Kidney (tissue), 14 donors: ENCODE data around the gene KHNYN. TPM values are rescaled to one million over a fixed set of nuclear protein-coding genes. Genes with fewer than 3 reads are reported as not detected.

Experiments
- DNase-seq, 5 donors: peaks; one replicate each; pipeline ENCODE4 v3.0.0-alpha.2; 2013 to 2020
- FAIRE-seq: peaks from 2 replicates; lab custom pipeline; 2012; peaks lifted over from hg19 to GRCh38; lab: Jason Lieb, UNC
- H3K27ac ChIP-seq, 2 donors: one replicate each; pipeline ENCODE4 v1.7.0; 2013; ENCODE audit warnings: low read depth in 2 of 2, low read length in 2 of 2, inconsistent platforms in 1 of 2
- H3K27me3 ChIP-seq: one replicate; pipeline ENCODE4 v1.7.1; 2013; ENCODE audit warnings: low read length, inconsistent platforms; ENCODE audit not compliant: control insufficient read depth, insufficient read depth
- H3K36me3 ChIP-seq, 3 donors: one replicate each; pipeline versions ENCODE4 v1.7.0 to v1.7.1; 2013; ENCODE audit warnings: low read length in 3 of 3, control low read depth in 1 of 3, inconsistent platforms in 1 of 3; ENCODE audit not compliant: insufficient read depth in 3 of 3, control insufficient read depth in 2 of 3
- H3K4me1 ChIP-seq, 3 donors: one replicate each; pipeline versions ENCODE4 v1.7.0 to v1.7.1; 2013; ENCODE audit warnings: low read length in 3 of 3, inconsistent platforms in 1 of 3, low read depth in 1 of 3; ENCODE audit not compliant: control insufficient read depth in 2 of 3, insufficient read depth in 2 of 3
- H3K4me3 ChIP-seq, 3 donors: one replicate each; pipeline versions ENCODE4 v1.7.0 to v1.8.1; 2013; ENCODE audit warnings: low read length in 3 of 3, control low read depth in 1 of 3, inconsistent platforms in 1 of 3
- H3K9ac ChIP-seq, 3 donors: one replicate each; pipeline versions ENCODE4 v1.7.0 to v1.7.1; 2013; ENCODE audit warnings: low read length in 3 of 3, control low read depth in 1 of 3, inconsistent platforms in 1 of 3
- H3K9me3 ChIP-seq, 3 donors: one replicate each; pipeline versions ENCODE4 v1.7.0 to v1.7.1; 2013; ENCODE audit warnings: low read length in 3 of 3, control low read depth in 1 of 3, inconsistent platforms in 1 of 3; ENCODE audit not compliant: control insufficient read depth in 2 of 3, insufficient read depth in 1 of 3
- intact Hi-C: fragments of 100-400 bp; cut with DNase I; formaldehyde crosslinking; loops from one replicate; pipeline ENCODE4 v1.11.1; 2022
- polyA plus RNA-seq: library from polyadenylated mRNA; stranded (reverse); fragments of 350-450 nt; fragmentation: Illumina TruSeq; extraction: RNeasy Lipid Tissue Mini Kit (QIAGEN cat#74804); gene quantifications from one replicate; pipeline ENCODE4 v1.2.3, GENCODE V29; 2014; ENCODE audit warnings: low read depth, low replicate concordance; ENCODE audit not compliant: insufficient read depth
- total RNA-seq: library from RNA; stranded (reverse); fragmentation: NEBNext Ultra II Directional; extraction: Animal tissue kit (Norgen Biotek cat#: 25700); gene quantifications from one replicate; pipeline ENCODE4 v1.2.1, GENCODE V29; 2021
- TF ChIP-seq, protein P1 (sequence below): IDR thresholded peaks from 3 replicates; pipeline ENCODE4 v1.5.1; 2012; ENCODE audit warnings: mild to moderate bottlenecking, moderate library complexity, borderline replicate concordance; ENCODE audit not compliant: insufficient read depth; ENCODE audit errors: extremely low read depth
- donor health status: control.
- donor health status: control.
- donor health status: control.
- donor health status: control.
- donor health status: control.
- donor health status: DM: yes; HTN: yes; CAD: no.
- donor health status: Normal renal cell carcinoma (clear cell type).

KHNYN gene
- total and polyA plus RNA-seq, 2 donors from 2014 or later, result 9.7 to 53.9 TPM

DNA sequence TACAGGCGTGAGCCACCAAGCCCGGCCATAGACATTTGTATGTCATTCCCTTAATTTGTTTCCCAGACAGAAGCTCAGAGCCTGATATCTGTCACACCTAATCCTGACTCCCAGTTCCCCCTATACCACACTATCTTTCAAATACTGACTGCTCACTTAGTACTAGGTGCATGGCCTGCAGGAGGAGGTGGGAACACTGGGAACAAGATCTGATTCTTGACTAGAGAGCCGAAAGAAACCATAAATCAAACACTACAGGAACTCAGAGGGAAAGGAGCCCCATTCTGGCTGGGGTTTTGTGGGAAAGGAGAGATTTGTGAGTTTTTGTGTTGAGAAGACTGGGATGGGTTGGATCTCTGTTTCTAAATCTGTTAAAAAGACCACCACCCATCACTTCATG, 4.9 kb downstream of the KHNYN start:
- H3K36me3 ChIP-seq, result peaks cover 10 to 42% (median 38%) of the 10 kb centered on the region in 3 donors
- H3K9ac ChIP-seq, result no peak overlapping the region
- DNase-seq (no peak), FAIRE-seq (no peak)
- intact Hi-C loops, result loop anchor here (5.0 kb wide), 1 partner anchor 97 kb away; the partner anchor contains the start of genes ADCY4 and RIPK3
- H3K9me3 ChIP-seq, result no peaks in the 10 kb centered on the region
- no peaks in the 10 kb centered on the region for H3K27me3 ChIP-seq
- TF ChIP-seq, protein P1, sequence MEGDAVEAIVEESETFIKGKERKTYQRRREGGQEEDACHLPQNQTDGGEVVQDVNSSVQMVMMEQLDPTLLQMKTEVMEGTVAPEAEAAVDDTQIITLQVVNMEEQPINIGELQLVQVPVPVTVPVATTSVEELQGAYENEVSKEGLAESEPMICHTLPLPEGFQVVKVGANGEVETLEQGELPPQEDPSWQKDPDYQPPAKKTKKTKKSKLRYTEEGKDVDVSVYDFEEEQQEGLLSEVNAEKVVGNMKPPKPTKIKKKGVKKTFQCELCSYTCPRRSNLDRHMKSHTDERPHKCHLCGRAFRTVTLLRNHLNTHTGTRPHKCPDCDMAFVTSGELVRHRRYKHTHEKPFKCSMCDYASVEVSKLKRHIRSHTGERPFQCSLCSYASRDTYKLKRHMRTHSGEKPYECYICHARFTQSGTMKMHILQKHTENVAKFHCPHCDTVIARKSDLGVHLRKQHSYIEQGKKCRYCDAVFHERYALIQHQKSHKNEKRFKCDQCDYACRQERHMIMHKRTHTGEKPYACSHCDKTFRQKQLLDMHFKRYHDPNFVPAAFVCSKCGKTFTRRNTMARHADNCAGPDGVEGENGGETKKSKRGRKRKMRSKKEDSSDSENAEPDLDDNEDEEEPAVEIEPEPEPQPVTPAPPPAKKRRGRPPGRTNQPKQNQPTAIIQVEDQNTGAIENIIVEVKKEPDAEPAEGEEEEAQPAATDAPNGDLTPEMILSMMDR, result no peak
- H3K4me3 ChIP-seq, result no peak overlapping the region
- H3K27ac ChIP-seq, result no peak overlapping the region
- peaks cover 0 to 22% (median 9%) of the 10 kb centered on the region in 3 donors for H3K4me1 ChIP-seq

GRCh38 chr14:24435192-24435810, 5.5 kb downstream of the KHNYN start:
- intact Hi-C loops, result loop anchor here (5.0 kb wide), 1 partner anchor 98 kb away; the partner anchor contains the start of genes ADCY4 and RIPK3
- no peak overlapping the region for H3K27ac ChIP-seq
- FAIRE-seq, result no peak

DNA sequence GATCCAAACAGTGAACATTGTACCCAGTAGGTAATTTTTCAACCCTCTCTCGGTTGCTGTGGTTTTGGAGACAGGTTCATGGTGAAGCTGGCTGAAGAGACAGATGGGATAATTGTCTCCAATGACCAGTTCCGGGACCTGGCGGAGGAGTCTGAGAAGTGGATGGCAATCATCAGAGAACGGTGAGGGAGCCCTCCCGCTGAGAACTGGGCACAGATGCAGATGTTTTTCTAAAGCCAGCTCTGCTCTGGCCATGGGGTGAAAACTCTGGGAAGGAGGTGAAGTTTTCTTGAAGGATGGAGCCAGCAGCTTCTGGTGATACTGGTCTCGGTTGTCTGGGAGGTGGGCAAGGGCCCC, 6.2 kb downstream of the KHNYN start:
- H3K9ac ChIP-seq, result no peak overlapping the region
- no peak for FAIRE-seq

More at GRCh38 chr14:24435192-24435810, 5.5 kb downstream of the KHNYN start:
- no peaks in the 10 kb centered on the region for H3K9me3 ChIP-seq
- H3K4me1 ChIP-seq, result peaks cover 0 to 22% (median 9%) of the 10 kb centered on the region in 3 donors
- H3K4me3 ChIP-seq, result no peak overlapping the region
- TF ChIP-seq, protein P1, result no peak
- no peak overlapping the region for H3K9ac ChIP-seq
- no peak for DNase-seq
- peaks cover 10 to 44% (median 40%) of the 10 kb centered on the region in 3 donors for H3K36me3 ChIP-seq
- no peaks in the 10 kb centered on the region for H3K27me3 ChIP-seq

More for the DNA sequence above, 6.2 kb downstream of the KHNYN start:
- H3K4me1 ChIP-seq, result peaks cover 0 to 20% (median 7%) of the 10 kb centered on the region in 3 donors
- peaks cover 10 to 50% (median 44%) of the 10 kb centered on the region in 3 donors for H3K36me3 ChIP-seq
- H3K27ac ChIP-seq, result no peak overlapping the region
- H3K9me3 ChIP-seq, result no peaks in the 10 kb centered on the region
- intact Hi-C loops, result loop anchor here (5.0 kb wide), 1 partner anchor 99 kb away; the partner anchor contains the start of genes ADCY4 and RIPK3
- TF ChIP-seq, protein P1, result no peak
- no peak overlapping the region for H3K4me3 ChIP-seq
- H3K27me3 ChIP-seq, result no peaks in the 10 kb centered on the region
- no peak for DNase-seq
